ENCODE data around the gene DBF4. TPM values are rescaled to one million over a fixed set of nuclear protein-coding genes. Genes with fewer than 3 reads are reported as not detected.
"Not testable (repeated sequence)": the region's sequence is repeated elsewhere in the genome, so short reads cannot be mapped to it uniquely, and the experiment has no call there.

The DBF4 gene
- 10 to 100 TPM; 82.6 to 85.9 TPM for total RNA-seq

- Mint-ChIP-seq H3K4me1 (ENCODE audit: low read depth) (peaks cover 58% of the 10 kb centered on the region), H3K36me3 (ENCODE audit: low read depth) (peaks cover 65% of the 10 kb centered on the region), H3K27me3 (ENCODE audit: low read depth) (no peaks in the 10 kb centered on the region), H3K4me3 (peak within 1 kb of the TSS; percentile 78), H3K9me3 (ENCODE audit: insufficient read depth) (peaks cover 18% of the 10 kb centered on the region), H3K27ac (peak within 1 kb of the TSS; percentile 97)
- peak; percentile 97 for DNase-seq
- POLR2A ChIA-PET = interaction anchor here (0.6 to 1.3 kb wide), 2 partner anchors 39 to 57 kb away, joined by 3 read pairs; no protein-coding TSS in a partner anchor
- ATAC-seq = peak; percentile 94
- CTCF ChIA-PET = no interaction called here
Observed at GRCh38 chr7:87876040-87876868, at the start of gene DBF4, which contains the start of gene SLC25A40. TSS of gene DBF4 (plus strand) at chr7:87876493. CDS start at chr7:87876733, 240 bp downstream. TSS of gene SLC25A40 (minus strand) at chr7:87876360. CDS start at chr7:87858727, 17,633 bp downstream.

- H3K9me3 Mint-ChIP-seq (ENCODE audit: insufficient read depth) = peaks cover 13% of the 10 kb centered on the region
- H3K27me3 Mint-ChIP-seq (ENCODE audit: low read depth); POLR2A ChIA-PET; H3K4me1 Mint-ChIP-seq (ENCODE audit: low read depth); H3K27ac Mint-ChIP-seq; DNase-seq; H3K4me3 Mint-ChIP-seq; CTCF ChIA-PET; ATAC-seq: not testable (repeated sequence)
- peaks cover 18% of the 10 kb centered on the region for H3K36me3 Mint-ChIP-seq (ENCODE audit: low read depth)
Observed at GRCh38 chr7:87828383-87828782, 47.9 kb upstream of the DBF4 start.

- POLR2A ChIA-PET = no interaction called here
- Mint-ChIP-seq H3K36me3 (ENCODE audit: low read depth) (peaks cover 25% of the 10 kb centered on the region), H3K27me3 (ENCODE audit: low read depth) (no peaks in the 10 kb centered on the region), H3K4me3 (no peak overlapping the region), H3K4me1 (ENCODE audit: low read depth) (no peaks in the 10 kb centered on the region), H3K9me3 (ENCODE audit: insufficient read depth) (peaks cover 8% of the 10 kb centered on the region), H3K27ac (no peak overlapping the region)
- DNase-seq (no peak), ATAC-seq (no peak)
- CTCF ChIA-PET = no interaction called here
Observed at GRCh38 chr7:87831097-87831496, 45.2 kb upstream of the DBF4 start.

GRCh38 chr7:87833130-87833529 lies 43.2 kb upstream of the DBF4 start:
- CTCF ChIA-PET = no interaction called here
- Mint-ChIP-seq H3K4me3 (no peak overlapping the region), H3K27me3 (ENCODE audit: low read depth) (no peaks in the 10 kb centered on the region), H3K9me3 (ENCODE audit: insufficient read depth) (no peaks in the 10 kb centered on the region), H3K27ac (no peak overlapping the region), H3K36me3 (ENCODE audit: low read depth) (peaks cover 26% of the 10 kb centered on the region), H3K4me1 (ENCODE audit: low read depth) (no peaks in the 10 kb centered on the region)
- no peak for DNase-seq
- POLR2A ChIA-PET = no interaction called here
- no peak for ATAC-seq

- no peak overlapping the region for H3K27ac Mint-ChIP-seq
- no peak for DNase-seq
- no peaks in the 10 kb centered on the region for H3K4me1 Mint-ChIP-seq (ENCODE audit: low read depth)
- ATAC-seq = no peak
- no peaks in the 10 kb centered on the region for H3K27me3 Mint-ChIP-seq (ENCODE audit: low read depth)
- H3K4me3 Mint-ChIP-seq = no peak overlapping the region
- no peaks in the 10 kb centered on the region for H3K9me3 Mint-ChIP-seq (ENCODE audit: insufficient read depth)
- ChIA-PET POLR2A (interaction anchor here (0.8 kb wide), 1 partner anchor 39 kb away, joined by 3 read pairs; no protein-coding TSS in a partner anchor), CTCF (interaction anchor here (1.2 kb wide), 1 partner anchor 89 kb away, joined by 3 read pairs; no protein-coding TSS in a partner anchor)
- peaks cover 17% of the 10 kb centered on the region for H3K36me3 Mint-ChIP-seq (ENCODE audit: low read depth)
Observed at GRCh38 chr7:87837597-87837996, 38.7 kb upstream of the DBF4 start.

GRCh38 chr7:87850836-87851593 lies 25.3 kb upstream of the DBF4 start:
- POLR2A ChIA-PET = interaction anchor here (0.6 kb wide), 1 partner anchor 105 kb away, joined by 3 read pairs; no protein-coding TSS in a partner anchor
- Mint-ChIP-seq H3K36me3 (ENCODE audit: low read depth) (peaks cover 33% of the 10 kb centered on the region), H3K4me3 (no peak overlapping the region), H3K9me3 (ENCODE audit: insufficient read depth) (no peaks in the 10 kb centered on the region), H3K27me3 (ENCODE audit: low read depth) (no peaks in the 10 kb centered on the region), H3K27ac (no peak overlapping the region), H3K4me1 (ENCODE audit: low read depth) (peaks cover 8% of the 10 kb centered on the region)
- CTCF ChIA-PET = no interaction called here
- no peak for ATAC-seq
- DNase-seq = no peak

- no peak overlapping the region for H3K27ac Mint-ChIP-seq
- DNase-seq = no peak
Observed at GRCh38 chr7:87852306-87852705, 24.0 kb upstream of the DBF4 start.

GRCh38 chr7:87853237-87853864 lies 22.9 kb upstream of the DBF4 start:
- Mint-ChIP-seq H3K4me1 (ENCODE audit: low read depth) (peaks cover 8% of the 10 kb centered on the region), H3K27ac (no peak overlapping the region), H3K4me3 (no peak overlapping the region), H3K9me3 (ENCODE audit: insufficient read depth) (no peaks in the 10 kb centered on the region), H3K36me3 (ENCODE audit: low read depth) (peaks cover 45% of the 10 kb centered on the region), H3K27me3 (ENCODE audit: low read depth) (no peaks in the 10 kb centered on the region)
- no peak for DNase-seq
- ChIA-PET POLR2A (no interaction called here), CTCF (no interaction called here)
- no peak for ATAC-seq

More at GRCh38 chr7:87852306-87852705, 24.0 kb upstream of the DBF4 start:
- ChIA-PET CTCF (no interaction called here), POLR2A (no interaction called here)
- Mint-ChIP-seq H3K4me3 (no peak overlapping the region), H3K27me3 (ENCODE audit: low read depth) (no peaks in the 10 kb centered on the region), H3K9me3 (ENCODE audit: insufficient read depth) (no peaks in the 10 kb centered on the region), H3K36me3 (ENCODE audit: low read depth) (peaks cover 38% of the 10 kb centered on the region), H3K4me1 (ENCODE audit: low read depth) (peaks cover 8% of the 10 kb centered on the region)
- ATAC-seq = no peak

GRCh38 chr7:87858417-87859100 lies 17.7 kb upstream of the DBF4 start:
- peaks cover 3% of the 10 kb centered on the region for H3K4me1 Mint-ChIP-seq (ENCODE audit: low read depth)
- H3K27ac Mint-ChIP-seq = no peak overlapping the region
- H3K27me3 Mint-ChIP-seq (ENCODE audit: low read depth) = no peaks in the 10 kb centered on the region
- CTCF ChIA-PET = no interaction called here
- DNase-seq (no peak), ATAC-seq (no peak)
- H3K4me3 Mint-ChIP-seq = no peak overlapping the region
- H3K36me3 Mint-ChIP-seq (ENCODE audit: low read depth) = peaks cover 60% of the 10 kb centered on the region
- POLR2A ChIA-PET = no interaction called here
- no peaks in the 10 kb centered on the region for H3K9me3 Mint-ChIP-seq (ENCODE audit: insufficient read depth)

GRCh38 chr7:87866089-87866488 lies 10.2 kb upstream of the DBF4 start:
- ATAC-seq (no peak), DNase-seq (no peak)
- ChIA-PET POLR2A (no interaction called here), CTCF (interaction anchor here (1.5 kb wide), 1 partner anchor 68 kb away, joined by 3 read pairs; the partner anchor contains the start of gene ADAM22)
- H3K4me3 Mint-ChIP-seq = no peak overlapping the region
- H3K9me3 Mint-ChIP-seq (ENCODE audit: insufficient read depth) = peaks cover 24% of the 10 kb centered on the region
- peaks cover 83% of the 10 kb centered on the region for H3K36me3 Mint-ChIP-seq (ENCODE audit: low read depth)
- H3K27me3 Mint-ChIP-seq (ENCODE audit: low read depth) = no peaks in the 10 kb centered on the region
- peaks cover 4% of the 10 kb centered on the region for H3K4me1 Mint-ChIP-seq (ENCODE audit: low read depth)
- H3K27ac Mint-ChIP-seq = no peak overlapping the region

GRCh38 chr7:87866533-87866932 lies 9.8 kb upstream of the DBF4 start:
- H3K4me1 Mint-ChIP-seq (ENCODE audit: low read depth); CTCF ChIA-PET; POLR2A ChIA-PET; H3K27ac Mint-ChIP-seq; H3K4me3 Mint-ChIP-seq; DNase-seq; H3K27me3 Mint-ChIP-seq (ENCODE audit: low read depth); ATAC-seq: not testable (repeated sequence)
- H3K9me3 Mint-ChIP-seq (ENCODE audit: insufficient read depth) = peaks cover 27% of the 10 kb centered on the region
- peaks cover 86% of the 10 kb centered on the region for H3K36me3 Mint-ChIP-seq (ENCODE audit: low read depth)
